GM21529 (cell line): ENCODE data around the gene TRPM3.

Source experiments
- ATAC-seq: cut with Tn5 transposase; IDR thresholded peaks from one replicate; pipeline ENCODE4 v1.9.1; 2021; ENCODE audit not compliant: unreplicated experiment

TRPM3 gene

DNA sequence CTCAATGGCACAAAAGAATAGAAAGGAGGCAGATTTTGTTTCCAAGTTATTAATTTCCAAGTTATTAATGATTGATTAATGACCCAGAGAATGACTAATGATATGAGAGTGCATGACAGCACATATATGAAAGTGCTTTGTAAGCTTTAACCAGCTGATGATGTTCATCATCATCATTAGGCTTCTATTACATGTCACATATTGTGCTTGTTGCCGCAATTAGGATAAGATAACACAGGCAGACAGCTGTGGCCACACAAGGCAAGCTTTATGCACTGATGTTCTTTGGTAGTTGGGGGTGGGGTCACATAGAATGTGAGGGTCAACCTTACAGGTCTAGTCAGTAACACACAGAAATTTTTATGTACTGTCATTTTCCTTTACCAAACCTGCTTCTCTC lies 219.7 kb downstream of the TRPM3 start:
- no peak for ATAC-seq

DNA sequence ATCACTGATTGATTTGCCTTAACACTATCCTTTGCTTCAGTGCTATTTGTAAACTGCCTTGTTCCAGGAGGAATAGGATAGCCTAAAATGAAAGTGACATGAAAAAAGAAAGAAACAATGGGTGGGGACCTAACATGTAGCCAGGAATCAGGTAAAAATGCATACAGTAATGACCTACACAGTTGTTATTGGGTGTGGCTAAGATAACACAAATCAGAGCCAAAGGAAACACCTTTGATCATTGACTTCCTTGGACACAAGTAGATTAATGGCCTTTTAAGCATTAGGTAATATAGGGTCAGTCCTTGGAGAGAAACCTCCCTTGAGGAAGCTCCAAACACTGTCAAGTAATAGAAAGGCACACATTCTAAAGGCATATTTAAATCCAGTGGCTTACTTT lies 220.4 kb downstream of the TRPM3 start:
- no peak for ATAC-seq

DNA sequence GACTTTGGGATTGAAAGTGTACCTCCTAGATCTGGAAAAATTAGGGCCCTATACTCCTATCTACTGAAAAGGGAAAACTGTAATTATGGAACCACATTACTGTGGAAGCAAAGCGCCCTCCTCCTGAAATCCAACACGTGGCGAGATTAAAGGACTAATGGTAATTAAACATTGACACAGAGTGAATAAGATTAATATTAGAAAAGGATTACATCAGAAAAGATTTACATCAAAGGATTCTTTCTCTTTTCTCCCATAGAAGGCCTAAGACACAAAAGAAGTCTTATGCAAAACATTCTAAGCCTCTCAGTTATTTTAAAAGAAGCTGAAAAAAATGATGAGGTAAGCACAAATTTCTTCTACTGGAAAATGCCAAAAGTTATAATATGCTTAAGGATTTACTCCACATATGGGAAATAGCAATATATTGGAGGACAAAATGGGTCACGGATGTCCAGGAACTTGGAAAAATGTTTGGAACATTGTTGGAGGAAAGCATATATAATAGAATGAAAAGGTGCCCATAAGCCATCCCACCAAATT lies 227.8 kb downstream of the TRPM3 start:
- ATAC-seq = no peak

DNA sequence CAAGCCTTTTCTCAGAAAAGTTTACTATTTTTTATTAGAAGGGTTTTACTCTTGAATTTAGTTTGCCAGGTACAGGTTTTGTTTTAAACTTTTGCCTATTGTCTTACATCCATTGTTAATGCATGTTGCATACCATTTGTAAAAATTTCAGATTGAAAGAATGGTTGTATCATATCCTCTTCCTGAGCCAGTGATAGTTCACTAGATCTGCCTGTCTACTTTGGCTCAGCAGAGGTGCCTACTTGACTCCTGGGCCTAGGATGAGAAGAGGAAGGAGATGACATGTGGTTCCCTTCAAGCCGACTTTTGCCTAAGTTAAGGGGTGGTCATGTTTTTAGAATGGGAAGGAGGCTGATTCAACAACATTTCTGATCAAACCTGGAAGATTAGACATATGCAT lies 232.9 kb downstream of the TRPM3 start:
- ATAC-seq = no peak

DNA sequence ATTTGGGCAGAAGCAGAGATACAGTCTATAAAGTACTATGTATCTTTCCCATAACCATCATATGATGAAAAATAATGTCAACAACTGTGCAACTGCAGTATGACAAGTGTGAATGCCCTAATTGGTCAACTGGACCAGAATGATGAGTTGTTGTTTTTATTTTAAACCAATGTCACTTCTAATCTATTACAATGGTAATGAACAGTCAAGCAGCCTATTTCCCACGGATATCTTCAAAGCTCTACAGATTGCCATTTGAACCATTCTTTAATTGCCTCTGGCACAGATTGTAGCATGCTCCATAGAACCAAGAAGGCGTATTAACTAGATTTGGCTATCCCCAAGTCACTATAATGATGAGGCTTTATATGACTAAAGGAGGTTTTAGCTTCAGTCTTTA lies 233.6 kb downstream of the TRPM3 start:
- no peak for ATAC-seq

DNA sequence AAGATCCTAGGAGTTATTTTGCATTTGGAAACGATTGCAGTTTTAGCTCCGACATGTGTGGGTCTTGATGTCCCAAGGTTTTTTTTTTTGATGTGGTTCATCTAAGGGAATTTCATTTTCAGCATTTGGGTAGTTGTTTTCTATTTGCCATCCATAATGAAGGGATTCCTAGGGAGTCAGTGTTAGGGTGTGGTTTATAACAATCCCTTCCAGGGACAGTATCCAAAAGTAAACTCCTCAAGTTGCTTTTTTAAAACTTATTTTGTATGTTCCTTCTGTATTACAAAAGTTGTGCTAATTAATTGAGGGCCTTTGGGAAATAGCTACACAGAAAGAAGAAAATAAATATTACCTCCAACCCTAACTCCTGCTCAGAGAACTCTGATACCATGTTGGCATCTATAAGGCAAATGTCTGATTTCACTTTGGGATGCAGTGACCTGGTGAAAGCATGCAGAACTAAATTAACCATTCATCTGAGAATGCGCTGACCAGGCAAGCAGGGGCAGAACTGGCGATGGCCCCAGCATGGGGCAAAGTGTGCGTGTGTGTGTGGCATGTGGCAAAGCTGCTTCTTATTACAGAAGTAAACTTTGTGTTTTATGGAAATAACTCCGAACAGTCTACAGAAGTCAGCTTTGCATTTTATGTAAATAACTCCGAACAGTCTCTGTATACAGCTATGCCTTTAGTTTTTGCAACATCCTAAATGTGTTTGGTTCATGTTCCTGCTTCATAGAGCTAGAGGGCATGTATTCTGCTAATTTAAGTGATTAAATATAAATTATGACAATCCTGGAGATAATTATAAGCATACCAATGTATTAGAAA lies 237.2 kb downstream of the TRPM3 start:
- no peak for ATAC-seq

DNA sequence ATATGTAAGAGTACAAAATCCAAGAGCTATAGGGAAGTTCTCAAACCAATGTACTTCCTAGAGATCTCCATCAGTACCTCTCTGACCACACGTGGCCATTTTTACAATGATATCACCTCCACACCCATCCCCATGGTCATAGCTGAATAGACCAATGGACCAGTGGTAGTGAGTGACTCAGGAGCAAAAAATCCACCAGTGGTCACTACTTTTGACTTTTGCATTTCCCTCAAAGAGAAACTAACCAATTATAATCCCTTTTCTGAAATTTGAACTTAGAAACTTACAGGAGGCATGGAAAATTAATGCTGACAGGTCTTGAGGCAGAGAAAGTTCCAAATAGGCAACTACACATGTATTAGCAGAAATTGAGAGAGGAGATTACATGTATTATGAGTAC lies 238.4 kb downstream of the TRPM3 start:
- ATAC-seq = no peak

DNA sequence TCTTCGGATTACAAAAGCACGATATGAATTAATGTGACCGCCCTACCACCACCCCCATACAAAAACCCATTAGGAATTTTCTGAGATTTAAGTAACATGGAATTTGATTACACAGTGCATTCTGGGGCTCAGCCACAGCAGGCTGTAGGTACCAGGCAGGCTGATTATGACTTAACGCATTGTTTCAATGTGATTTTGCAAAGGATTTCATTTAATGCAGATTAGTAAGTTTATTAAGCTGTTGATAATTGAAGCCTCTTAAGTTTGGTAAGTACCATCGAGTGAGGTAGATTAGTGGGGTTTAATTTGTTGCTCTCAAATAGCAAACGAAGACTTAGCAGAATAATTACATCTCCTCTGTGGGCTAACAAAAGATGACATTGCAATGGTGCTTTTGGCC lies 240.1 kb downstream of the TRPM3 start:
- ATAC-seq = no peak

DNA sequence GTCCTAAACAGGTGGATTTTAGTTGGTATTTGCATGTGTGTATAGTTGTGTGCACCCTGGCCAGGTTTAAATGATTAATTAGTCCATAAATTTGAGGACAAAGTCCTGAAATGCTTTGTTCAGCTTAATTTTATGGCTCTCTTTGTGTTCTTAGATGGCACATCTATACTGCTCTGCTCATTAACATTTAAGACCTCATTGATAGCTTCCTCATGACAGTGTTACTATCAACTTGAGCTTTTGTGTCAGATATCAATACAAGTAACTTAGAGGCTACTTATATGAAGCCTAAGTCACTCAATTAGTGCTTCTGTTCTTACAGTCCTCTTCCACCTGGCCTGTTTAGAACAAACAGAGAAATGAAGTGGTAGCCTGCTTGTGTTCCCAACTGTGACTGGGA lies 240.9 kb downstream of the TRPM3 start:
- no peak for ATAC-seq

DNA sequence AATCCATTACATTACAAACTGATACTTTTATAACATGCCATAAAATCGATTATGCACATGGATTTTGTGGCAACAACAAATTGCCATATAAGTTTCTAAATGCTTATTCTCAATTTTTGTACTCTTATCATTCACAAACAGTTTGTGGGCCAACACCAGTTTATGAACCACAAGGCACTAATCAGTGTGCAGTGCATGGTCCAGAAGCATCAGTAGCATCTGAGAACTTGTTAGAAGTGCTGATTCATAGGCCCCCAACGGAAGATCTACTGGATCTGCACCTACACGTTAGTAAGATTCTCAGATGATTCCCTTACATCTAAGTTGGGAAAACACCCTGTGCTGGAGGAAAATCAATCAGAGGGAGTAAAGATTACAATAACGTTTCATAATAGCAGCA lies 242.8 kb downstream of the TRPM3 start:
- ATAC-seq = no peak

DNA sequence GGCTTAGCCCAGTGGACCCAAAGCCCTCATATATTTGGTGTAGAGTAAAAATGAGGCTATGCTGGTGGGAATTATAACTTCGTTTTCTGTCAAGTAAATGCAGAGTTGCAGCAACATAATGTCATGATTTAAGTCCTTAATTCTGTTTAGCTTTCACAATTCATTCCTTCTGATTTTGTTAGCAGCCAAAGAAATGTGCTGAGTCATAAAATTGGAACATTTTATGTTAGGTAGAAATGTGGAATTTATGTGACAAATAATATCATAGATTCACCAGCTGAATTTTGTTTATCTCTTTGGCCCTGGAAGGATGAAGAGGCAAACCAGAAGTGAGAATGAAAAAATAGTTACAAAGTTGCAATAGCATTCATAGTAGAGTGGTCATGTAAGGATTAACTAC lies 247.0 kb downstream of the TRPM3 start:
- no peak for ATAC-seq

DNA sequence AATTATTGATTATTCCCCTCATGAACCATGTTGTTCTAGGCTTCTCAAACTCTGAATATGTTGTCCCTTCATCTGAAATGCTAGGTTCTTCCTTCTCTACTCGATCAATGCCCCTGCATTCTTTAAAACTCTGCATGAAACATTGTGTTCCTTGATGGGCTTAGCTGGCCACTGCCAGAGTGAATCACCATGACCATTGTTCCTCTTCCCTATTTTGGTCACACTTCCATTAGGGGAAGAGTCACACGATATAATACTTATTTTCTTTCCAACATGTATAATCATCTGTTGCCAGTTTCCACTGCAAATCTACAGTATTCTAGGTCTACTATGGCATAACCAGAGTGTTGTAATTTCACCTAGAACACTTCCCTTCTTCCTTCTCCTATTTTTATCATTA lies 247.9 kb downstream of the TRPM3 start:
- no peak for ATAC-seq

DNA sequence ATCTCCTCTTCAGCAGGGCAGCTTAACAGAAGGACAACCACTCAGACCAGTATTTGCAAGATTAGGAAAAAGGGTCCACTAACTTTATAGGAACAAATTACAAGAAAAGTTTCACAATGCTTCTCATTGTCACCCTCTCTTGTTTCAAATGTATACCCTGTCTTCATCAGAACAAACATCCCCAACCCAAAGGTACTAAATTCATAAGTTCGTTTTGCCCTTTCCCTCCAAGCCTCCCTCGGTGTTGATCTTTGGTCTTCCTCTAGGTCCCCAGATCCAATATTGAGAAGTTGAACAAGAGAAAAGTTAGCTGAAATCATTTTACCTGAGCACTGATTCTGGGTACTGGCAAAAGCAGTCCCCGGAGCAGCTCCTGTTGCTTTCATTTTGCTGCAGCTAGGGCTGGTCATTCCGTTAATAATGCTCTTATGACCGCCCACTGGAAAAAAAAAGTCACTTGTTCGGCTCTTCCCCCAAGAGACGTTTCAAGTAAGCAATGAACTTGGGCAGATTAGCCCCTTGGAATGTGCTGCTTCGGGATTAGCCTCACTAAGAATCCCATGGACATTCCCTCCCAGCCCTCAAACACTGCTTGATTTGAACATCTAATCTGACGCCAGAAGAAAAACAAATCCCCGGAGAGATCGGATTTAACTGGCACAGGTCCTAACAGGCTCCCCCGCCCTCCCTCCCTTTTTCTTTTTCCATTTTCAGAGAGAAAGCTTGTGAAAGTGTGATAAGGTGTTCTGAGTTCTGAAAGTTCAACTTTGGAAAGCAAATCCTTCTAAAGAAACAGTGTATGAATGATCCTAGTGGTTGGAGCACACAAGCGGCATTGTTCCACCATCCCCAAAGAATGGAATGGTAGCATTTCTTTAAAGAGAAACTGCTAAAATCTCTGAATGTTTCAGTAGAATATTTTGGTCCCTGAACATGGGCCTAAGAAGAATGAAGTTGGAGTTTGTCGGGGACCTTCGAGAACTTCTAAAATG lies 252.5 kb downstream of the TRPM3 start:
- no peak for ATAC-seq

DNA sequence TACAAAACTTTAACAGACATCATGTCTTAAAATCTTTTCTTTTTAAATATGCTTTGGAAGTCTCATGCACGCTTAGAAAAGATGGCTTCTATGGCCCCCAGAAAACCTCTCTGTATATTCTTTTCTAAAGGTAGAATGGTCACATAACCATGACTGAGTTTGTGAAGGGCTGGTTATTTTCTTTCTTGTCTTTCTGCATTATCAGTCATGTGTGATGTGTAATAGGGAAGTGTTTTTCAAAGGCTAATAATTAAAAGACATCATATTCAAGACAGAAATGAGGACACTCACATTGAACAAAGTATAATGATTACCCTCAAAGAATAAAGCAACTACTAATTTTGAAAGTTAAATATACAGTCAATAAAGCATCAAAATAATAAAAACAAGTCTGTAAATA lies 253.4 kb downstream of the TRPM3 start:
- no peak for ATAC-seq

DNA sequence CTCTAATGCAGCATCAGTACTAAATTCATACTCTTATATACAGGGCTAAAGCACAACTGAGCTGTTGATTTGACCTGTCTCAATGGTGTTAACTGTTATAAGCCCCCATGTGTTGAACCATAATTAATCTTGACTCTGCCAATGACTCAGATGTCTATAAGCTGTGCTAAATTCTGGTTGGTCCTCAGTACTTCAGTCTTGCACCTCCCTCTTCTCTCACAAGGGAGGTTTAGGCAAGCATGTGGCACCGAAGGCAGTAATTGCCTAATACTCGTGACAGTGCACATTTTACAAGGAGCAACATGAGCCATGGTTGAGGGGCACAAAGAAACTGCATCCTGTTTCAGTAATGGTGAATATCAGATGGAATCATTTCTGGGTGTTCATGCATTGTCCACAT lies 255.9 kb downstream of the TRPM3 start:
- no peak for ATAC-seq

DNA sequence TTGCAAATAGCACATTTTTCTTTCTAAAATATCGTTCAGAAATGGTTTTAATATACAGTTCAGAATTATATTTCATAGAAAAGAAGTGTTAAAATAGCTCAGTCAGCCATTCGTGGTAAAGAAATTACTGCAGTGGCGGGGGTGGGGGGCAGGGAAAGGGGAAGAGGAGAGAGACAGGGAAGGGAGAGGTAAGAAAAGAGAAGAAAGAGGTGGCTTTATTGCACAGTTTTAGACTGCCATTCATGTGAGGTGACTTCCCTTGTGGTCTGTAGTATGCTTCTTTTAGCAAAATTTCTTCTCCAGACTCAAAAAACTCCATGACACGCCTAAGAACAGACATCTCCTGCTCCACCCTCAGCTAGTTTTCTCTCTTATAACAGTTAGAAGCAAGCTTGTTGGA lies 259.6 kb downstream of the TRPM3 start:
- ATAC-seq = no peak

DNA sequence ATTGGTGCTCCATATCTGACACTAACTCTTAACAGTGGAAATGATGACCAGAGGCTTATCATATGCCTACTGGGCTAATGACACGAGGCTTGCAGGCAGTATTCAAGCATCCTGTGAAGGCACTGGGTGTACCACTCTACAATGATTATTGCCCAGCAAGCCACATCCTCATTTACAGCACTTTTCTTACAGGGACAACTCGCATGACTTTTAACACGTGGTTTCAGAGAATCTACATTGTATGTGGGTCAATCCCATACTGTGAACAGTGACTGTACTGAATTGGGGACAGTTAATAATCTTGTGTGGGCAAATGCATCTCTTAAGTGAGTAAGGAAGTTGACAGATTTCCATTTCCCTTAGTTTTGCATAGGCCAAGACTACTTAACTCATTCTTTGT lies 260.0 kb downstream of the TRPM3 start:
- no peak for ATAC-seq

DNA sequence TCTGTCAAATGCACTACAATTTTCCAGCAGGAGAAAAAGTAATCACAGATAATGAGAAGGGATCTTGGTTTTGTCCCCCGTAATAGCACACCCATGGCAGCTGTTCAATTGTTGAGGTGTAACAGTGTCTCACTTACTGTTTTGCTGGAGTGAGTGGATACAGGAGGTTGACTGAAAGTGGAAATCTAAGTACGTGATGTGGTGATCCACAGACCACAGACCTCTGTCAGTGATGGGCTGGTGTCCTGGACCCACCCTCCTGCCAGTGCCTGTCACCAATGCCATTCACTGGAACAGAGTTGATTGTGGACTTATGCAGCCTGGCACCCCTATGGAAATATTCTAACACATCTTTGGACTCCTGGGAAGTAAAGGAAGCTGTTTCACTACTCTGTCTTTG lies 261.7 kb downstream of the TRPM3 start:
- no peak for ATAC-seq

DNA sequence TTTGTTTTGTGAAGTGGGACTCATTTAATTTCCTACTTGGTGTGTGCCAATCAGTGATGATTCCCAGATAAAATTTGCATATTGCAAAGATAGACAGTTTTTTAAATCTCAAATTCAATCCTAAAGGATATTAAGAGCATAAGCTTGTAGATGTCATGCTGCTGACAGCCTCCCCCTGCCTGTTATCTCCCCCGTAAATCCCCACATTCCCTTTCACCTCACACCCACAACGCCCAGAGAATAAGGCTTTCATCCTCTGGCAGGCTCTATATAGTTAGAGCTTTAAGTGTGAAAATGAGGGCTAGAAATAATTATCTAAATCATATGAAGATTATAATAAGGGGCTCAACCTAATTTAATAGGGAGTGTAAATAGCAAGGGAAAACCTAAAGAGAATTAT lies 265.0 kb downstream of the TRPM3 start:
- ATAC-seq = no peak

DNA sequence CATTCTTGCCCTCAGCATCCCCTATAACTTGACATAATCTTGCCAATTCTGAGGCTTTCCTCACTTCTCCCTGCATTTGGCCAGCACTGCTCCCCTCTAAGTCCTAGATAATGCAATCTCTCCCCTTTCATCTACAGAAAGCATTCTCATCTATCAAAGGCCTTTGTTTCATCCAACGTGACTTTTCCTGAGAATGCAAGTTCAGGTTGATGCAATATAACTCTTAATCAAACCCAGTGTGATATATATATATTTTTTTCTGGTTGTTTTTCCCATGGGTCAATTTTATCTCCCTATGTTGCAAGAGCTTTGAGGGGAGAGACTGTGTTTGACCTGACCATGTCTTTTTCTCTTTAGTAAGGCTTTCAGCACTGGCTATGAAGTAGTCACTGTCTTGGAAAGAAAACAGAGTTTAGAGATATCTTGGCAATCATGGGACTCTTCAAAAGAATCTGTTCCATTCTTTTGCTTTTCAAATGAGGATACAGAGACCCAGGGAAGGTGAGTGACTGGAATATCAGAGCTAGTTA lies 268.6 kb downstream of the TRPM3 start:
- no peak for ATAC-seq

DNA sequence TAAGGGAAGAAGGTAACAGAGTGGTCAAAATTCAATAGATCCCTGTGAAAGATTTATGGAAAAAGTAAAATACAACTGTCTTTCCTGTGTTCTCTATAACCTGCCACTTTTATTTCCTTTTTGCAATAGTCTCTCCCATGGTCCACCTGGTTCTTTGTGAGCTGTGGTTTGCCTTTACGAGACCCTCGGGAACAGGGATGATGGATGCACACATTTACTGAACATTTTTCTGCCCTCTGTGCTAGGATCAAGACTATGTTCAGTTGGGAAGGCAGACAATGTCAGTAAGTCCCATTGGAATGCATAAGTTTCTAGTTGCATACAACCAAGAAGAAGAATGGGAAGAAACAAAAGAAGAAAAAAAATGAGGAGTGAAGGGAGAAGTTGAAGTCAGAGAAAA lies 281.2 kb downstream of the TRPM3 start:
- no peak for ATAC-seq

DNA sequence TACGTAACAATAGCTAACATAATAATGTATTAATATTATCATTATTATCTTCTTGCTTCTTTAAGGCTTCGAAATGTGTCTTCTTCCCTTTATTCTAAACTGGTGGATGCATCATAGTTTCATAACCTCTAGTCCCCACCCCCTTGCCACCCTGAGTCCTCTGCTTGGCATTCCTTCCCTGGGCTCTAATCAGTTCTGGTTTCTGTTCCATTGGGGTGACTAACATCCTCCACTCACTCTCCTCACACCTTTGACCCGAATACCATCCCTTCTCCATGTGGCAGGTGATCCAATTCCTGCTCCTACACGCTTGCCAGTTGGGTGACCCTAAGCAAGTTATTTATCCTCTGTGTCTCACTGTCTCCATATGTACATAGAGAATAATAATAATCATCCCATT lies 286.1 kb downstream of the TRPM3 start:
- no peak for ATAC-seq
